NB4 (cell line): ENCODE measurements around the gene GABRR3.

Experiments
- DNase-seq: peaks from one replicate; pipeline ENCODE4 v3.0.0; 2010; ENCODE audit warnings: low read depth
- H3K4me3 ChIP-seq: one replicate; pipeline ENCODE4 v1.5.1; 2011; ENCODE audit warnings: mild to moderate bottlenecking, low read depth, low read length, moderate library complexity
- MYC ChIP-seq: IDR thresholded peaks from 2 replicates; pipeline ENCODE4 v1.6.1; 2011; ENCODE audit warnings: low read depth, low read length
- POLR2A ChIP-seq: IDR thresholded peaks from 2 replicates; pipeline ENCODE4 v1.6.1; 2011; ENCODE audit warnings: mild to moderate bottlenecking; ENCODE audit not compliant: insufficient read length; ENCODE audit errors: extremely low read depth
- TF ChIP-seq, protein P1 (sequence below): IDR thresholded peaks from 2 replicates; pipeline ENCODE4 v1.6.1; 2011; ENCODE audit warnings: low read depth, low read length
- TF ChIP-seq, protein P2 (sequence below): IDR thresholded peaks from one replicate; pipeline ENCODE4 v1.5.1; 2012; ENCODE audit warnings: low read depth, low read length

GABRR3 gene

DNA sequence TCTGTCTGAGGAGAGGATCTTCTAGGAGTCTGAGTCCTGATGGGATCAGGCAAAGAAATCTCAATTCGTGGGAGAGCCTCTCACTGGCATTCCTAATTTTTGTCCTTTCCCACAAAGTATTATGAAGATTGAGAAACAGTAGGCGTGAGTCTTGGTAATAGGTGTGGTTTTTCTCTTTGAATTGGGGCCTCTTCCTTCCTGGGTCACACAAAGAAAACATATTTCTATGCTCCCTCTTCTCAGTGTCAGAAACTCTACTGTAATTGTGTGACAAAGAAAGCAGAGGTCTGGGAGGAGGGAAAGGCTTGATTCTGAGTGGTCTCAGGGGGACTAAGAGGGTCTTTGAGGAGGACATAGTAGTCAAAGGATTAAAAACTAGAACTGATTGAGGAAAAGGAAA, 6.0 kb downstream of the GABRR3 start:
- no peak for TF ChIP-seq MYC
- no peak overlapping the region for H3K4me3 ChIP-seq
- DNase-seq, result no peak

DNA sequence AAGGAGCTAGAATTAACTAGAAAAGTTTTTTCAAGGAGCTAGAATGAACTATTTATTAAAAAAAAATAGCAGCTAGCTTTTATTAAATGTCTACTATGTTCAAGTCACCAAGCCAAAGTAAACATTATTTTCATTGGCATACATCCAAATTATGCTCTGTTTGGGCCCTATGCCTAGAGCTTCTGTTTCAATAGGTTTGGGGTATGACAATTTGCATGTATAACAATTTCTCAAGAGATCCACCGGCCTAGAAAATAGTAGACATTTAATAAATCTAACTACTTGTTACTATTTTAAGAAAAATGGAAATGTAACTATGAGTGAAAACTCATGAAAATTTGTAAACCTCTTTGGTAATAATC, 8.0 kb downstream of the GABRR3 start:
- no peak for DNase-seq
- TF ChIP-seq, protein P1, sequence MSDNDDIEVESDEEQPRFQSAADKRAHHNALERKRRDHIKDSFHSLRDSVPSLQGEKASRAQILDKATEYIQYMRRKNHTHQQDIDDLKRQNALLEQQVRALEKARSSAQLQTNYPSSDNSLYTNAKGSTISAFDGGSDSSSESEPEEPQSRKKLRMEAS, result no peak
- TF ChIP-seq POLR2A, result no peak
- TF ChIP-seq, protein P2, sequence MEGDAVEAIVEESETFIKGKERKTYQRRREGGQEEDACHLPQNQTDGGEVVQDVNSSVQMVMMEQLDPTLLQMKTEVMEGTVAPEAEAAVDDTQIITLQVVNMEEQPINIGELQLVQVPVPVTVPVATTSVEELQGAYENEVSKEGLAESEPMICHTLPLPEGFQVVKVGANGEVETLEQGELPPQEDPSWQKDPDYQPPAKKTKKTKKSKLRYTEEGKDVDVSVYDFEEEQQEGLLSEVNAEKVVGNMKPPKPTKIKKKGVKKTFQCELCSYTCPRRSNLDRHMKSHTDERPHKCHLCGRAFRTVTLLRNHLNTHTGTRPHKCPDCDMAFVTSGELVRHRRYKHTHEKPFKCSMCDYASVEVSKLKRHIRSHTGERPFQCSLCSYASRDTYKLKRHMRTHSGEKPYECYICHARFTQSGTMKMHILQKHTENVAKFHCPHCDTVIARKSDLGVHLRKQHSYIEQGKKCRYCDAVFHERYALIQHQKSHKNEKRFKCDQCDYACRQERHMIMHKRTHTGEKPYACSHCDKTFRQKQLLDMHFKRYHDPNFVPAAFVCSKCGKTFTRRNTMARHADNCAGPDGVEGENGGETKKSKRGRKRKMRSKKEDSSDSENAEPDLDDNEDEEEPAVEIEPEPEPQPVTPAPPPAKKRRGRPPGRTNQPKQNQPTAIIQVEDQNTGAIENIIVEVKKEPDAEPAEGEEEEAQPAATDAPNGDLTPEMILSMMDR, result no peak
- TF ChIP-seq MYC, result no peak
- no peak overlapping the region for H3K4me3 ChIP-seq

DNA sequence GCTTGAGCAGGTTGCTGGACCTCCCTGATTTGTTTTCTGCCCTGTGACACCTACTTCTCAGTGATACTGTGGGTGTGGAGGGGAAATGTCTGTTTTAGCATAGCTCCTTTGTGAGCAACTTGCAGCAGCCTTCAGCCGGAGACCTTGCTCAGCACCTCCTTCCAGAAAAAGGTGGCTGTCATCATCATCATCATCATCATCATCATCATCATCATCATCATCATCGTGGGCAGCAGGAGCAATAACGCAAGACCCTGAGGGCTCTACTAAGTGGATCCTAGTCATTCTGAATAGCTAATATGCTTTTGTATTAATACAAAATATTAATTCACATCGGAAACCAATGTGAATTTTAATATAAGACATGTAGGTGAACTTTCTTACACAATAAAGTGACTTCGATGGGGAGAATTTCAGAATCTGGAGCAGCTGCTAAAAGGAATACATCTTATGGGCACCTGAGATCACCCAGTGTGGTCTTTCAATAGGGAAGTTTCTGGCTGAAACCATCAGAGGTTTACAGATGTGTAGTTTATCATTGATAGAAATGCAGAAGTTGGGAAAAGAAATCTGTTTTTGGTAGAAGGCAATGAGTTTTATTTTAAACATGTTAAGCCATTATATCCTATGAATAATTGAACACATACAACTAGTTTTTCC, 8.6 kb downstream of the GABRR3 start:
- TF ChIP-seq, protein P1, result no peak
- TF ChIP-seq, protein P2, result no peak
- no peak for TF ChIP-seq POLR2A
- TF ChIP-seq MYC, result no peak
- no peak for DNase-seq
- no peak overlapping the region for H3K4me3 ChIP-seq

DNA sequence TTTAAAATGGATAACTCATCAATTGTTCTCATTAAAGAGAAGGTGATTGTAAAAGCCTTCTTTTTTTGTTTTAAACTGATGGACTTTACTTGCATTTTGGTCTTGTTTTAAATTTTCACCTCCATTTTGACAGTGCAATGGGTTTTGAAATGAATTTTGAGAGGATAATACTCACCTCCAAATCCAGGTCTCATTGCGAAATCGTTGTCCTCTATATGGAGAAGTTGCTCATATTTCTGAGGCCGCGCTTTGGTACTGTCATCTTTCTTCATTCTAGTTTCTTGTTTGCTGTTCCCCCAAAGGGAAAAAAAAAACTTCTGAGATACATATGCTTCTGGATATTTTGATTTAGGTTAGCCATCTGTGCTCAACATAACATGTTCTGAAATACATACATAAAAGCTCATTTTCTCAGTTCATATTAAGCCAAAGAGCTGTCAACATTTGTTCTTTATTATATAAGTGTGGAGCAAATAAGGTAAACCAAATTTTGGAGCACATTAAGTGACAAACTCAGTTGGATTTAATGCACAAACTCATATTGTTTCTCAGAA, 9.6 kb downstream of the GABRR3 start:
- H3K4me3 ChIP-seq, result no peak overlapping the region
- TF ChIP-seq, protein P1, result no peak
- TF ChIP-seq POLR2A (no peak), MYC (no peak)
- TF ChIP-seq, protein P2, result no peak
- no peak for DNase-seq

DNA sequence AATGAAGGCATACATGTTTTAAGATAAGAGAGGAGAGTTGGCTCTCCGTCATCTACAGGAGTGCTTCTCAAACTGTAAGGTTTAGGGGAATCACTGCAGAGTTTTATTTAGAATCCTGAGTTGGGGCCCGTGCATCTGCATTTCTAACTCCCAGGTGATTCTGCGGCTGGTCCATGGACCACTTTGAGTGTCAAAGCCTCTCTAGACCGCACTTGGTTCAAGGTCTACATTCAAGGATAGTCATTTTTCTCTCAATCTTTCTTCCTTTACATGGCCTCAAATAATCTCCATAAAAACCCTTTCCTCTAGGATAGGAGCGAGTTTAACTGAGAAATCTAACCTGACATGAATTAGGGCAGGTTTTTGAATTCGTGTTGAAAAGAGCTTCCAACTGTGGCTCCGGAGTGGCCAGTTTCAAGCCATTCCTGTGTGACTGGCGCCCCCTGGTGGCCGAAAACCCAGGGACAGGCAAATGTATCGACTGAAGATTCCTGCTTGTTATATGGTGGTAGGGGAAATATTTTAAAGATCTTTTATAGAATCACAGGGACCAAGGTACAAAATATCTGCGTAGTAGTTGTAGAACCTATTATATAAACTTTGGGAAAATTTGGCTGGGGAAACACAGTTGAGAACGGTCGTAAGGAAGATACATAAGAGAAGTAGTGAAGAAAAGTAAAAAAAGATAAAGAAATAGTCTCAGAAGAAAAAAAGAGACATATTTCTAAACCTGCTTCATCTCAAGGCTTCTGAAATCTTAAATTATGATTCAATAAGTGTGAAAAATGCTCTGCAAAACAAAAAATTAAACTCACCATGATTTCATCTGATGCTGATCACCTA, 11.9 kb downstream of the GABRR3 start:
- H3K4me3 ChIP-seq, result no peak overlapping the region
- peak; percentile 79 for DNase-seq
- TF ChIP-seq, protein P1, result no peak
- TF ChIP-seq POLR2A, result no peak
- TF ChIP-seq, protein P2, result peak; percentile 83
- no peak for TF ChIP-seq MYC

DNA sequence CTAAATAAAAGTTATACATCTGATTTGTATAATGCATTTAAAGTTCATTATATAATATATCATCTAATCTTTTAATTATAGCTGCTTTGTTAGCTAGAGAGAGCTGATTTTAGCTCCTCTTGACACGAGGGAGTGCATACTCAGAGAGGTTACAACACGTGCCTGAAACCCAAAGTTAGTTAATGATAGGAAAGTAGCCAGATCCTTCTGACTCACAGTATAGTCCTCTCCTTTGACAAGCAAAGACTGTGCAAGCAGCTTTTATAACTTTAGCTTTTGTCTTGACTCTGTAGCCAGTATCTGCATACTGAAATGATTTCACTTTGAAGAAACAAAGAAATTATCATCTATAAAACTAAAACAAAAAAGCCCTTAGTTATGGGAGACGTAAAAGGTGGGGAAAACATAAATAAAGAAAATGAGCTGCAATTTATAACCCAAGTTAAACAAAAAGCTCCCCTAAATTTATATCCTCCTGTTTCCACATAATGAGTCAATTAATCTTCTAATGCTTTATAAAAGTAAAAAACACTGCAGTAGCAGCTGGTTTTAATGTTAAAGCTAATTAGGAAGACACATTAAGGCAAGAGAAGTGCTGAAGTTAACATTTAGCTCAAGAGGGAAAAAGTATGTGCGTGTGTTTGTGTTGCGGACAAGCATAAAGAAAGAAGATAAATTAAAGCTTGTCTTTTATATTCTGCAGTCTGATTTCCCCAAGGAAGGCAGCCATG, 13.1 kb downstream of the GABRR3 start:
- no peak for TF ChIP-seq POLR2A
- TF ChIP-seq, protein P1, result peak; percentile 42; the same call in 1 of the 2 replicates
- no peak for DNase-seq
- no peak overlapping the region for H3K4me3 ChIP-seq
